Coronary artery (tissue), 2 donors: ENCODE measurements around the gene RIPK4.

Source experiments
- DNase-seq: peaks from one replicate; pipeline ENCODE4 v3.0.0-alpha.2; 2017; ENCODE audit warnings: low spot score
- H3K27ac ChIP-seq, 2 donors: fragments of 200-600 bp; sonication (generic); one replicate each; pipeline ENCODE4 v1.5.1; 2016 to 2019
- H3K4me3 ChIP-seq: fragments of 200-600 bp; sonication (generic); 2 replicates; pipeline ENCODE4 v1.5.1; 2016; ENCODE audit warnings: mild to moderate bottlenecking, moderate library complexity
- CTCF ChIP-seq: fragments of 200-600 bp; sonication (generic); IDR thresholded peaks from one replicate; pipeline ENCODE4 v1.5.1; 2019; ENCODE audit warnings: antibody characterized with exemption

The RIPK4 gene

GRCh38 chr21:41808846-41809245 is 42.0 kb upstream of the RIPK4 start:
- Histone ChIP-seq H3K4me3 (no peak overlapping the region), H3K27ac (no peak overlapping the region)
- TF ChIP-seq CTCF: no peak
- no peak for DNase-seq

- Histone ChIP-seq H3K27ac (no peak overlapping the region), H3K4me3 (no peak overlapping the region)
- no peak for DNase-seq
- TF ChIP-seq CTCF: no peak
Observed at GRCh38 chr21:41808094-41808493, 41.2 kb upstream of the RIPK4 start.

GRCh38 chr21:41806773-41807172 is 39.9 kb upstream of the RIPK4 start:
- no peak overlapping the region for H3K27ac ChIP-seq
- TF ChIP-seq CTCF: no peak
- no peak for DNase-seq
- no peak overlapping the region for H3K4me3 ChIP-seq

- Histone ChIP-seq H3K4me3 (no peak overlapping the region), H3K27ac (no peak overlapping the region)
- no peak for TF ChIP-seq CTCF
- DNase-seq: no peak
Observed at GRCh38 chr21:41805643-41806042, 38.8 kb upstream of the RIPK4 start.

GRCh38 chr21:41805038-41805437 is 38.2 kb upstream of the RIPK4 start:
- H3K27ac ChIP-seq: no peak overlapping the region
- TF ChIP-seq CTCF: no peak
- H3K4me3 ChIP-seq: no peak overlapping the region
- DNase-seq: no peak

GRCh38 chr21:41804381-41804780 is 37.5 kb upstream of the RIPK4 start:
- Histone ChIP-seq H3K27ac (no peak overlapping the region), H3K4me3 (no peak overlapping the region)
- no peak for DNase-seq
- no peak for TF ChIP-seq CTCF

GRCh38 chr21:41803316-41803715 is 36.5 kb upstream of the RIPK4 start:
- Histone ChIP-seq H3K4me3 (no peak overlapping the region), H3K27ac (no peak overlapping the region)
- DNase-seq: no peak
- TF ChIP-seq CTCF: no peak
